ENCODE measurements around the gene EGR2. TPM values are rescaled to one million over a fixed set of nuclear protein-coding genes. Genes with fewer than 3 reads are reported as not detected.

The EGR2 gene
- total RNA-seq, 2 donors from 2014 or later, result 0.20 to 8.2 TPM

GRCh38 chr10:62831346-62831745 is 15.2 kb upstream of the EGR2 start:
- no peaks in the 10 kb centered on the region for H3K36me3 ChIP-seq
- H3K9me3 ChIP-seq, result no peaks in the 10 kb centered on the region
- no peak overlapping the region for H3K27ac ChIP-seq
- TF ChIP-seq CTCF (IDR thresholded peaks at IDR 0.05), result no peak
- no peak overlapping the region for H3K9ac ChIP-seq (ENCODE audit: low read depth in 2 of 2, low read length in 2 of 2)
- no peak for DNase-seq
- intact Hi-C loops (cut with DNase I), result no loop called here
- H3K27me3 ChIP-seq, result no peaks in the 10 kb centered on the region
- no peak overlapping the region for H3K4me3 ChIP-seq
- no peaks in the 10 kb centered on the region for H3K4me1 ChIP-seq

GRCh38 chr10:62830679-62831078 is 14.5 kb upstream of the EGR2 start:
- no peaks in the 10 kb centered on the region for H3K27me3 ChIP-seq
- H3K4me3 ChIP-seq, result no peak overlapping the region
- no peak for TF ChIP-seq CTCF (IDR thresholded peaks at IDR 0.05)
- no peaks in the 10 kb centered on the region for H3K4me1 ChIP-seq
- H3K27ac ChIP-seq, result no peak overlapping the region
- no peaks in the 10 kb centered on the region for H3K36me3 ChIP-seq
- intact Hi-C loops (cut with DNase I), result no loop called here
- H3K9me3 ChIP-seq, result no peaks in the 10 kb centered on the region
- H3K9ac ChIP-seq (ENCODE audit: low read depth in 2 of 2, low read length in 2 of 2), result no peak overlapping the region
- no peak for DNase-seq

GRCh38 chr10:62829622-62830021 is 13.5 kb upstream of the EGR2 start:
- no peaks in the 10 kb centered on the region for H3K36me3 ChIP-seq
- no peaks in the 10 kb centered on the region for H3K27me3 ChIP-seq
- H3K4me3 ChIP-seq, result no peak overlapping the region
- TF ChIP-seq CTCF (IDR thresholded peaks at IDR 0.05), result no peak
- H3K9me3 ChIP-seq, result no peaks in the 10 kb centered on the region
- no peaks in the 10 kb centered on the region for H3K4me1 ChIP-seq
- H3K9ac ChIP-seq (ENCODE audit: low read depth in 2 of 2, low read length in 2 of 2), result no peak overlapping the region
- DNase-seq, result no peak
- intact Hi-C loops (cut with DNase I), result no loop called here
- no peak overlapping the region for H3K27ac ChIP-seq

GRCh38 chr10:62826273-62826672 is 10.1 kb upstream of the EGR2 start:
- Histone ChIP-seq H3K27me3 (no peaks in the 10 kb centered on the region), H3K4me3 (no peak overlapping the region), H3K4me1 (no peaks in the 10 kb centered on the region), H3K36me3 (no peaks in the 10 kb centered on the region), H3K9ac (ENCODE audit: low read depth in 2 of 2, low read length in 2 of 2) (no peak overlapping the region), H3K27ac (no peak overlapping the region), H3K9me3 (no peaks in the 10 kb centered on the region)
- DNase-seq, result no peak
- no peak for TF ChIP-seq CTCF (IDR thresholded peaks at IDR 0.05)
- intact Hi-C loops (cut with DNase I), result no loop called here

- intact Hi-C loops (cut with DNase I), result no loop called here
- peaks cover 21% of the 10 kb centered on the region for H3K27me3 ChIP-seq
Observed at GRCh38 chr10:62820586-62820985, 4.4 kb upstream of the EGR2 start.

More at GRCh38 chr10:62820586-62820985, 4.4 kb upstream of the EGR2 start:
- peaks cover 7% of the 10 kb centered on the region for H3K4me1 ChIP-seq
- H3K4me3 ChIP-seq, result no peak overlapping the region
- no peaks in the 10 kb centered on the region for H3K9me3 ChIP-seq
- H3K36me3 ChIP-seq, result no peaks in the 10 kb centered on the region
- no peak overlapping the region for H3K27ac ChIP-seq
- DNase-seq, result no peak
- H3K9ac ChIP-seq (ENCODE audit: low read depth in 2 of 2, low read length in 2 of 2), result no peak overlapping the region
- TF ChIP-seq CTCF (IDR thresholded peaks at IDR 0.05), result no peak
